Testis (tissue), 2 donors: ENCODE results near the gene ASCC2.

Experiments used
- POLR2A ChIP-seq: fragments of 450-650 bp; IDR thresholded peaks from one replicate; pipeline ENCODE4 v1.6.1; 2017; ENCODE audit warnings: antibody characterized with exemption, mild to moderate bottlenecking, moderate library complexity
- TF ChIP-seq, protein P1 (sequence below), 3 experiments: fragments of 450-650 bp in 2 of 3; fragments of 200-600 bp in 1 of 3; sonication (generic) in 1 of 3; IDR thresholded peaks; one replicate each; pipeline ENCODE4 v1.5.1; 2016 to 2019; ENCODE audit warnings: antibody characterized with exemption in 3 of 3, mild to moderate bottlenecking in 2 of 3, moderate library complexity in 1 of 3

GRCh38 chr22:29831186-29831921, 6.7 kb downstream of the ASCC2 start:
- TF ChIP-seq, protein P1, sequence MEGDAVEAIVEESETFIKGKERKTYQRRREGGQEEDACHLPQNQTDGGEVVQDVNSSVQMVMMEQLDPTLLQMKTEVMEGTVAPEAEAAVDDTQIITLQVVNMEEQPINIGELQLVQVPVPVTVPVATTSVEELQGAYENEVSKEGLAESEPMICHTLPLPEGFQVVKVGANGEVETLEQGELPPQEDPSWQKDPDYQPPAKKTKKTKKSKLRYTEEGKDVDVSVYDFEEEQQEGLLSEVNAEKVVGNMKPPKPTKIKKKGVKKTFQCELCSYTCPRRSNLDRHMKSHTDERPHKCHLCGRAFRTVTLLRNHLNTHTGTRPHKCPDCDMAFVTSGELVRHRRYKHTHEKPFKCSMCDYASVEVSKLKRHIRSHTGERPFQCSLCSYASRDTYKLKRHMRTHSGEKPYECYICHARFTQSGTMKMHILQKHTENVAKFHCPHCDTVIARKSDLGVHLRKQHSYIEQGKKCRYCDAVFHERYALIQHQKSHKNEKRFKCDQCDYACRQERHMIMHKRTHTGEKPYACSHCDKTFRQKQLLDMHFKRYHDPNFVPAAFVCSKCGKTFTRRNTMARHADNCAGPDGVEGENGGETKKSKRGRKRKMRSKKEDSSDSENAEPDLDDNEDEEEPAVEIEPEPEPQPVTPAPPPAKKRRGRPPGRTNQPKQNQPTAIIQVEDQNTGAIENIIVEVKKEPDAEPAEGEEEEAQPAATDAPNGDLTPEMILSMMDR (IDR thresholded peaks at IDR 0.05), result no peak
- no peak for TF ChIP-seq POLR2A
